ENCODE data around the gene CBLC.
"Not testable (repeated sequence)": the region's sequence is repeated elsewhere in the genome, so short reads cannot be mapped to it uniquely, and the experiment has no call there.

CBLC gene

DNA sequence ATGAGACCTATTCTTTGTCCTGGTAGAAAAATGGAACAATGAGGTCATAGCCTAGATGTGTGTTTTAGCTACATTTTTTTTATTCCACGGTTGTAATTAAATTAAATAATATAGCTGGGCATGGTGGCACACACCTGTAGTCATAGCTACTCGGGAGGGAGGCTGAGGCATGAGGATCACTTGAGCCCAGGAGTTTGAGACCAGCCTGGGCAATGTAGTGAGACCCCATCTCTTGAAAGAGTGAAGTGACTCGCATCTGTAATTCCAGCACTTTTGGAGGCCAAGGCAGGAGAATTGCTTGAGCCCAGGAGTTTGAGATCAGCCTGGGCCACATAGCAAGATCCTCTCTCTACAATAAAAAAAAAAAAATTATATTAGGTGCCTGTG is 11.7 kb upstream of the CBLC start:
- no peak for DNase-seq (ENCODE audit: insufficient read length, low spot score)
- FAIRE-seq, result no peak
- no peak for TF ChIP-seq POLR2A (IDR thresholded peaks at IDR 0.05; ENCODE audit: low read depth, low read length)

GRCh38 chr19:44767295-44768180 is 10.2 kb upstream of the CBLC start:
- no peak for FAIRE-seq
- no peak for DNase-seq (ENCODE audit: insufficient read length, low spot score)
- TF ChIP-seq POLR2A (IDR thresholded peaks at IDR 0.05; ENCODE audit: low read depth, low read length), result no peak

GRCh38 chr19:44770550-44771257 is 7.0 kb upstream of the CBLC start:
- no peak for TF ChIP-seq POLR2A (IDR thresholded peaks at IDR 0.05; ENCODE audit: low read depth, low read length)
- FAIRE-seq, result peak; percentile 91
- DNase-seq (ENCODE audit: insufficient read length, low spot score), result peak; percentile 97

DNA sequence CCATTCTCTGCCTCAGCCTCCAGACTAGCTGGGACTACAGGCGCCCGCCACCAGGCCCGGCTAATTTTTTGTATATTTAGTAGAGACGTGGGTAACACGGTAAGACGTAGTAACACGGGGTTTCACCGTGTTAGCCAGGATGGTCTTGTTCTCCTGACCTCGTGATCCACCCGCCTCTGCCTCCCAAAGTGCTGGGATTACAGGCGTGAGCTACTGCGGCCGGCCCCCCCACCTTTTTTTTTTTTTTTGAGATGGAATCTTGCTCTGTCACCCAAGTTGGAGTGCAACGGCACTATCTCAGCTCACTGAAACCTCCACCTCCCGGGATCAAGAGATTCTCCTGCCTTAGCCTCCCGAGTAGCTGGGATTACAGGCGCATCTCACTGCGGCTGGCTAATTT is 5.5 kb upstream of the CBLC start:
- FAIRE-seq; DNase-seq (ENCODE audit: insufficient read length, low spot score): not testable (repeated sequence)

- FAIRE-seq (no peak), DNase-seq (ENCODE audit: insufficient read length, low spot score) (no peak)
- no peak for TF ChIP-seq POLR2A (IDR thresholded peaks at IDR 0.05; ENCODE audit: low read depth, low read length)
Observed at GRCh38 chr19:44772959-44773358, 4.7 kb upstream of the CBLC start.

DNA sequence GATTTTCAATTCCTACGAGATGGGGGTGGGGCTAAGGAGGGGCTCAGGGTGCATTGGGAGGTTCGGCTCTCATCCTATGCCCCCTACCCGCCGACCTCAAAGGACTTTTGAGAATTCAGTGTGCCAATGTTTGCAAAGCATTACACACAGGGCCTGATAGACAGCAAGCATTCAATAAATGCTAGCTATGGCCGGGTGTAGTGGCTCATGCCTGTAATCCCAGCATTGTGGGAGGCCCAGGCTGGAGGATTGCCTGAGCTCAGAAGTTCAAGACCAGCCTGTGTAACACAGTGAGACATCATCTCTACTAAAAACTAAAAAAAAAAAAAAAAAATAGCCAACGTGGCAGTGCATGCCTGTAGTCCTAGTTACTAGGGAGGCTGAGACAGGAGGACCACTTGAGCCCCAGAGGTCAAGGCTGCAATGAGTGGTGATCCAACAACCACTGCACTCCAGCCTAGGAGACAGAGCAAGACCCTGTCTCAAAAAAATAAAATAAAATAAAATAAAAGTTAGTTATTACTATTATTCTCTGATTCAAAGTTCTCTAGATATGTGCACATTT is 1.9 kb upstream of the CBLC start:
- TF ChIP-seq POLR2A (IDR thresholded peaks at IDR 0.05; ENCODE audit: low read depth, low read length), result no peak
- no peak for FAIRE-seq
- no peak for DNase-seq (ENCODE audit: insufficient read length, low spot score)

- DNase-seq (ENCODE audit: insufficient read length, low spot score) (no peak), FAIRE-seq (no peak)
- TF ChIP-seq POLR2A (IDR thresholded peaks at IDR 0.05; ENCODE audit: low read depth, low read length), result no peak
Observed at GRCh38 chr19:44776402-44777096, 1.1 kb upstream of the CBLC start.

DNA sequence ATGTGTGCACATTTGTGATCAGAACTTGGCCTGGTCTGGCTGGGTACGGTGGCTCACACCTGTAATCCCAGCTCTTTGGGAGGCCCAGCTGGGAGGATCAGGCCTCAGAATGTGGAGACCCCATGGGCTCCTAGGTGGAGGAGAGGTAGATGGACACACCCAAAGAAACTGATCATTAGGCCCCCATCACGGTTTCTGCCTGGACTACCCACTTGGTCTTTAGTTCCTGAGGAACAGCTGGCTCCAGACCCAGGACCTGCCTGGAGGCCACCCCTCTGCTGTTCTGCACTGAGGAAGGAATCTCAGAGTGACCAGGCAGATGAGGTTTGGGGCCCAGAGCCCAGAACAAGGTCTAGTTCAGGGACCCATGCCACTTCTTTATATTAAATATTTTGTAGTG is 1.5 kb downstream of the CBLC start:
- no peak for FAIRE-seq
- no peak for TF ChIP-seq POLR2A (IDR thresholded peaks at IDR 0.05; ENCODE audit: low read depth, low read length)

GRCh38 chr19:44781694-44782093 is 4.0 kb downstream of the CBLC start:
- not testable (repeated sequence) for FAIRE-seq; DNase-seq (ENCODE audit: insufficient read length, low spot score)

More for the DNA sequence above, 1.5 kb downstream of the CBLC start:
- no peak for DNase-seq (ENCODE audit: insufficient read length, low spot score)

GRCh38 chr19:44782729-44783128 is 5.0 kb downstream of the CBLC start:
- FAIRE-seq, result no peak
- DNase-seq (ENCODE audit: insufficient read length, low spot score), result no peak
- TF ChIP-seq POLR2A (IDR thresholded peaks at IDR 0.05; ENCODE audit: low read depth, low read length), result no peak

DNA sequence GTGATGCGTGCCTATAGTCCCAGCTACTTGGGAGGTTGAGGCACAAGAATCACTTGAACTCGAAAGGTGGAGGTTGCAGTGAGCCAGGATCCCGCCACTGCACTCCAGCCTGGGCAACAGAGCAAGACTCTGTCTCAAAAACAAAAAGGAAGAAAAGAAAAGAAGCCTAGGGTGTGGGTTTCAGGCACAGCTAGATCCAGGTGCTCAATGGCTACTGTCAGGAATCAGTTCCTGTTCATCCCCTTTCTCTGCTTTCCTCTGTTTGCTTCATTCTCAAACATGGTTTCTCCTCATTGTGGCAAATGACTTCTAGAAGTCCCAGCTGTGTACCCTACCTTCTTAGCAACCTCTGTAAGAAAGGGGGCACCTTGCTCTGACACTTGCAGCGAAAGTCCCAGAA is 5.9 kb downstream of the CBLC start:
- no peak for TF ChIP-seq POLR2A (IDR thresholded peaks at IDR 0.05; ENCODE audit: low read depth, low read length)
- DNase-seq (ENCODE audit: insufficient read length, low spot score) (no peak), FAIRE-seq (no peak)

- no peak for FAIRE-seq
- DNase-seq (ENCODE audit: insufficient read length, low spot score), result no peak
- no peak for TF ChIP-seq POLR2A (IDR thresholded peaks at IDR 0.05; ENCODE audit: low read depth, low read length)
Observed at GRCh38 chr19:44785271-44785670, 7.6 kb downstream of the CBLC start.

GRCh38 chr19:44785993-44786392 is 8.3 kb downstream of the CBLC start:
- TF ChIP-seq POLR2A (IDR thresholded peaks at IDR 0.05; ENCODE audit: low read depth, low read length), result no peak
- DNase-seq (ENCODE audit: insufficient read length, low spot score) (no peak), FAIRE-seq (no peak)

DNA sequence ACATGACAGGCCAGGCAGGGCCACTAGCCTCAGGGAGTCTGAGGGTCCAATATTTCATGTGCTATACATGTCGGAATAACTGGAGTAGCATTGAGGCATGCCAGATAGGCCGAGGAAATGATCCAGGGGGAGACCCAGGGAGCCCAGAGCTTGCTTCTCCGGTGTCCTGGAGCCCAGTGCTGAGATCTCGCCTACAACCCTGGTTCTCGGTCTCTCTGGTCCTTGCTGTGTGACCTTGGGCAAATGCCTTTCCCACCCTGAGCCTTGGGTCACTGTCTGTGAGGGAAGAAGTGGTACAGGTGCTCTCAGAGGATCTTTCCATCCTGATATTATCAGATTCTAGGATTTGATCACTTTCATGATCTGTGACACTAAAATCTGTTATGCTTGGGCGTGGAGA is 11.3 kb downstream of the CBLC start:
- DNase-seq (ENCODE audit: insufficient read length, low spot score) (no peak), FAIRE-seq (no peak)
- no peak for TF ChIP-seq POLR2A (IDR thresholded peaks at IDR 0.05; ENCODE audit: low read depth, low read length)
